ENCODE data around the gene FYCO1. TPM values are rescaled to one million over a fixed set of nuclear protein-coding genes. Genes with fewer than 3 reads are reported as not detected.

Gene FYCO1
- total and polyA plus RNA-seq, 9 of the 15 experiments (the other 6 are each of a cell fraction or from before 2014, with no cell fraction given), result 2.1 to 13.8 (median 7.4) TPM

- TF ChIP-seq STAT6 (CRISPR knock-in tag; IDR thresholded peaks at IDR 0.05), result no peak
- TF ChIP-seq FOXM1 (IDR thresholded peaks at IDR 0.05; ENCODE audit: low read depth), result no peak
- TF ChIP-seq FOXM1 (CRISPR knock-in tag; IDR thresholded peaks at IDR 0.05; ENCODE audit: low read depth), result no peak
Measured at GRCh38 chr3:45959201-45959600, 36.4 kb downstream of the FYCO1 start (continued).

DNA sequence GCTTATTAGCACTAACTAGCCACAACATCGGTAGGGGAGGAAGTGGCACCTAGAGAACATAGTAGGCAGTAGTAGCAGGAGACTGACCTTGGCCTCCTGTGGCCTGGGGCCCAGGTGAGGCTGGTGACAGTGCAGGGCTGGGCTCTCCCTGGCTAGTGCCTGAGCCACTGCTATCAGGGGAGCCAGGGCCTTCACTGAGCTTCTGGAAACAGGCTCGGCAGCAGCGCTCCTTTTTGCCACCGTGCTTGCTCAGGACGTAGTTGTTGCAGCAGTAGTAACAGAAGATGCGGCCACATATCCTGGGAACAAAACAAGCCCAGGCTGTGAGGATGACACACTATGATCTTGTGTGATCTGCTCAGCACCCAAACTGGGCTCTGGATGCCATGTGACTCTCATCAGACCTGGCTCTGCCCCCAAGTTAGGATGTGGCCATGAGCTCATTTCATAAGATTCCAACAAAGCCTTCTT is 37.3 kb downstream of the FYCO1 start:
- intact Hi-C loops (cut with micrococcal nuclease) (no loop called here), in situ Hi-C loops (cut with MboI) (no loop called here)
- no peak overlapping the region for H3K4me2 ChIP-seq (ENCODE audit: insufficient read depth, low read length)
- no peaks in the 10 kb centered on the region for H3K4me1 ChIP-seq (replicated peaks in 1 of 2; ENCODE audit: control insufficient read depth in 2 of 2, insufficient read depth in 2 of 2, low read length in 2 of 2)
- no TSS peak for BruUV-seq (replicated peaks)
- no peaks in the 10 kb centered on the region for H3K9me3 ChIP-seq (replicated peaks; ENCODE audit: control insufficient read depth, insufficient read depth, low read depth, low read length)
- no peak for TF ChIP-seq RREB1 (CRISPR knock-in tag; IDR thresholded peaks at IDR 0.05)
- H3K79me2 ChIP-seq (ENCODE audit: control insufficient read depth, insufficient read depth, low read length), result no peaks in the 10 kb centered on the region
- no peaks in the 10 kb centered on the region for H3K27me3 ChIP-seq (ENCODE audit: control insufficient read depth in 2 of 2, insufficient read depth in 2 of 2, low read length in 2 of 2)
- H3K36me3 ChIP-seq (ENCODE audit: control insufficient read depth, insufficient read depth, low read length), result peaks cover 98% of the 10 kb centered on the region
- H3K9ac ChIP-seq (ENCODE audit: insufficient read depth in 1 of 2, low read depth in 2 of 2, low read length in 2 of 2), result 0 out of 4 replicates have a peak overlapping the region, but pooled peaks of 1 of the 2 experiments have one; percentile 53
- DNase-seq (ENCODE audit: extremely low read depth in 1 of 4, low spot score in 3 of 4) (no peak), FAIRE-seq (no peak), ATAC-seq (no peak)
- no peaks in the 10 kb centered on the region for H4K20me1 ChIP-seq (replicated peaks; ENCODE audit: control insufficient read depth, insufficient read depth, low read length)
- 95% methylated on average over 6 of the region's 6 CpGs for WGBS (ENCODE audit: insufficient coverage, low coverage, missing lambda C conversion rate)
- H3K9me1 ChIP-seq (ENCODE audit: control insufficient read depth, insufficient read depth, low read length), result no peaks in the 10 kb centered on the region
- no peak overlapping the region for H2AFZ ChIP-seq (ENCODE audit: low read depth, low read length)
- no peak overlapping the region for H3K4me3 ChIP-seq
- POLR2A ChIA-PET, result interaction anchor here (0.5 to 1.8 kb wide), 3 partner anchors 10 to 52 kb away, joined by 6 to 7 read pairs (median 6); no protein-coding TSS in a partner anchor
- CTCF ChIA-PET (ENCODE audit: low intra/inter-chr PET ratio), result no interaction called here
- H3K27ac ChIP-seq (ENCODE audit: extremely low read depth, low read depth, low read length), result no peak overlapping the region

Measured in K562 (cell line).